Neural cell (in vitro differentiated cells): ENCODE results near the gene REPIN1. TPM values are rescaled to one million over a fixed set of nuclear protein-coding genes. Genes with fewer than 3 reads are reported as not detected.

Source experiments
- H2AFZ ChIP-seq: fragments of 200-600, 300-800 bp; sonication (generic), shearing (Covaris generic); 2 replicates; pipeline ENCODE4 v1.6.0; 2014; ENCODE audit warnings: low read depth, mild to moderate bottlenecking, antibody characterized with exemption, low read length, moderate library complexity
- H3F3A ChIP-seq: fragments of 200-600 bp; shearing (Covaris generic); 2 replicates; pipeline ENCODE4 v1.6.1; 2016; ENCODE audit warnings: mild to moderate bottlenecking, moderate library complexity, mixed read lengths, antibody characterized with exemption, low read length; ENCODE audit not compliant: insufficient read depth, poor library complexity, severe bottlenecking
- H3K27ac ChIP-seq: fragments of 200-600, 300-800 bp; sonication (generic), shearing (Covaris generic); 2 replicates; pipeline ENCODE4 v1.5.1; 2014; ENCODE audit warnings: mild to moderate bottlenecking, low read length, moderate library complexity
- H3K27me3 ChIP-seq: fragments of 300-800, 200-600 bp; sonication (generic), shearing (Covaris generic); 2 replicates; pipeline ENCODE4 v1.6.0; 2014; ENCODE audit warnings: mild to moderate bottlenecking, low read depth, low read length, moderate library complexity; ENCODE audit not compliant: insufficient read depth
- H3K36me3 ChIP-seq: fragments of 300-800, 200-600 bp; sonication (generic), shearing (Covaris generic); 2 replicates; pipeline ENCODE4 v1.5.1; 2014; ENCODE audit warnings: mild to moderate bottlenecking, antibody characterized with exemption, low read length, moderate library complexity; ENCODE audit not compliant: insufficient read depth
- H3K4me2 ChIP-seq: fragments of 300-800, 200-600 bp; sonication (generic), shearing (Covaris generic); 2 replicates; pipeline ENCODE4 v1.6.0; 2014; ENCODE audit warnings: mild to moderate bottlenecking, low read length
- H3K4me3 ChIP-seq: fragments of 300-800, 200-600 bp; sonication (generic), shearing (Covaris generic); 2 replicates; pipeline ENCODE4 v1.5.1; 2014; ENCODE audit warnings: mild to moderate bottlenecking, low read length, moderate library complexity
- H3K79me2 ChIP-seq: fragments of 200-600 bp; shearing (Covaris generic); replicated peaks from 2 replicates; pipeline ENCODE4 v1.6.0; 2014; ENCODE audit warnings: mild to moderate bottlenecking, low read length, moderate library complexity; ENCODE audit not compliant: insufficient read depth
- H3K9ac ChIP-seq: fragments of 300-800, 200-600 bp; sonication (generic), shearing (Covaris generic); 2 replicates; pipeline ENCODE4 v1.6.1; 2016; ENCODE audit warnings: mild to moderate bottlenecking, low read length, mixed read lengths
- H3K9me2 ChIP-seq: fragments of 200-600 bp; shearing (Covaris generic); 2 replicates; pipeline ENCODE4 v1.6.1; 2016; ENCODE audit warnings: mild to moderate bottlenecking, low read length, mixed read lengths; ENCODE audit not compliant: insufficient read depth
- H3K9me3 ChIP-seq: fragments of 200-600, 300-800 bp; sonication (generic), shearing (Covaris generic); 2 replicates; pipeline ENCODE4 v1.6.1; 2016; ENCODE audit warnings: mild to moderate bottlenecking, mixed run types, low read length, moderate library complexity, mixed read lengths
- H4K20me1 ChIP-seq: fragments of 200-600 bp; shearing (Covaris generic); 2 replicates; pipeline ENCODE4 v1.6.1; 2016; ENCODE audit warnings: mild to moderate bottlenecking, mixed run types; ENCODE audit not compliant: insufficient read depth
- EP300 ChIP-seq: fragments of 450-650 bp; conservative IDR thresholded peaks from 2 replicates; pipeline ENCODE4 v1.6.1; 2014; ENCODE audit warnings: antibody characterized with exemption, mild to moderate bottlenecking, moderate library complexity; ENCODE audit not compliant: poor library complexity, severe bottlenecking
- EZH2 ChIP-seq: fragments of 200-600, 300-800 bp; shearing (Covaris generic), sonication (generic); IDR thresholded peaks from 2 replicates; pipeline ENCODE4 v1.6.1; 2014; ENCODE audit warnings: antibody characterized with exemption, low read length, borderline replicate concordance, mild to moderate bottlenecking; ENCODE audit not compliant: insufficient read depth, poor library complexity, severe bottlenecking
- MXI1 ChIP-seq: fragments of 450-650 bp; conservative IDR thresholded peaks from 2 replicates; pipeline ENCODE4 v1.6.1; 2014; ENCODE audit warnings: antibody characterized with exemption, mild to moderate bottlenecking; ENCODE audit not compliant: poor library complexity, severe bottlenecking
- POLR2AphosphoS5 ChIP-seq: IDR thresholded peaks from 2 replicates; pipeline ENCODE4 v1.6.1; 2012
- RAD21 ChIP-seq: fragments of 450-650 bp; conservative IDR thresholded peaks from 2 replicates; pipeline ENCODE4 v1.6.1; 2014; ENCODE audit warnings: antibody characterized with exemption, mild to moderate bottlenecking, moderate library complexity
- SMC3 ChIP-seq: fragments of 450-650 bp; conservative IDR thresholded peaks from 2 replicates; pipeline ENCODE4 v1.6.1; 2014; ENCODE audit warnings: antibody characterized with exemption, mild to moderate bottlenecking, moderate library complexity; ENCODE audit not compliant: poor library complexity
- TAF1 ChIP-seq: IDR thresholded peaks from 2 replicates; pipeline ENCODE4 v1.6.1; 2012; ENCODE audit warnings: low read depth
- polyA plus RNA-seq: library from polyadenylated mRNA; depleted of rRNA; stranded (reverse); fragments of >200 nt; gene quantifications from 2 replicates; pipeline ENCODE4 v1.2.3, GENCODE V29; 2014
- TF ChIP-seq, protein P1 (sequence below): IDR thresholded peaks from 2 replicates; pipeline ENCODE4 v1.6.1; 2012; ENCODE audit warnings: borderline replicate concordance

REPIN1 gene
- polyA plus RNA-seq, 1 donor from 2014 or later, result 95.5 TPM

DNA sequence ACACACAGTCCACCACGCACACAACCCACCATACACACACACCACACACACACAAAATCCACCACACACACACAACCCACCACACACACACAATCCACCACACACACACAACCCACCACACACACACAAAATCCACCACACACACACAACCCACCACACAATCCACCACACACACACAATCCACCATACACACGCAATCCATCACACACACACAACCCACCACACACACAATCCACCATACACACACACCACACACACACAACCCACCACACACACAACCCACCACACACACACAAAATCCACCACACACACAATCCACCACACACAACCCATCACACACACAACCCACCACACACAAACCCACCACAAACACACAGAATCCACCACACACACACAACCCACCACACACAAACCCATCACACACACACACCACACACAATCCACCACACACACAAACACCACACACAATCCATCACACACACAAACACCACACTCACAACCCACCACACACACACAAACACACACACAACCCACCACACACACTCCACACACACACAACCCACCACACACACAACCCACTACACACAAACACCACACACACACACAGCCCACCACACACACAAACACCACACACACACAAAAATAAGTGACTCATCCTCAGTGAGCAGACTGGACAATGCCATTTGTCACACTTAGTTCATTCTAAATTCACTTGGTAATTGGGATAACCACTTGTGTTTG lies 8.8 kb upstream of the REPIN1 start:
- Histone ChIP-seq H3K9me3 (no peaks in the 10 kb centered on the region), H3K4me3 (no peak overlapping the region), H2AFZ (no peak overlapping the region), H3K79me2 (no peaks in the 10 kb centered on the region), H3K27ac (no peak overlapping the region), H3K4me2 (no peak overlapping the region), H4K20me1 (no peaks in the 10 kb centered on the region), H3F3A (no peaks in the 10 kb centered on the region), H3K36me3 (no peaks in the 10 kb centered on the region), H3K9ac (no peak overlapping the region), H3K9me2 (no peaks in the 10 kb centered on the region), H3K27me3 (no peaks in the 10 kb centered on the region)
- TF ChIP-seq EZH2 (no peak), EP300 (no peak), POLR2AphosphoS5 (no peak), RAD21 (no peak), SMC3 (no peak), MXI1 (no peak)
- TF ChIP-seq, protein P1, sequence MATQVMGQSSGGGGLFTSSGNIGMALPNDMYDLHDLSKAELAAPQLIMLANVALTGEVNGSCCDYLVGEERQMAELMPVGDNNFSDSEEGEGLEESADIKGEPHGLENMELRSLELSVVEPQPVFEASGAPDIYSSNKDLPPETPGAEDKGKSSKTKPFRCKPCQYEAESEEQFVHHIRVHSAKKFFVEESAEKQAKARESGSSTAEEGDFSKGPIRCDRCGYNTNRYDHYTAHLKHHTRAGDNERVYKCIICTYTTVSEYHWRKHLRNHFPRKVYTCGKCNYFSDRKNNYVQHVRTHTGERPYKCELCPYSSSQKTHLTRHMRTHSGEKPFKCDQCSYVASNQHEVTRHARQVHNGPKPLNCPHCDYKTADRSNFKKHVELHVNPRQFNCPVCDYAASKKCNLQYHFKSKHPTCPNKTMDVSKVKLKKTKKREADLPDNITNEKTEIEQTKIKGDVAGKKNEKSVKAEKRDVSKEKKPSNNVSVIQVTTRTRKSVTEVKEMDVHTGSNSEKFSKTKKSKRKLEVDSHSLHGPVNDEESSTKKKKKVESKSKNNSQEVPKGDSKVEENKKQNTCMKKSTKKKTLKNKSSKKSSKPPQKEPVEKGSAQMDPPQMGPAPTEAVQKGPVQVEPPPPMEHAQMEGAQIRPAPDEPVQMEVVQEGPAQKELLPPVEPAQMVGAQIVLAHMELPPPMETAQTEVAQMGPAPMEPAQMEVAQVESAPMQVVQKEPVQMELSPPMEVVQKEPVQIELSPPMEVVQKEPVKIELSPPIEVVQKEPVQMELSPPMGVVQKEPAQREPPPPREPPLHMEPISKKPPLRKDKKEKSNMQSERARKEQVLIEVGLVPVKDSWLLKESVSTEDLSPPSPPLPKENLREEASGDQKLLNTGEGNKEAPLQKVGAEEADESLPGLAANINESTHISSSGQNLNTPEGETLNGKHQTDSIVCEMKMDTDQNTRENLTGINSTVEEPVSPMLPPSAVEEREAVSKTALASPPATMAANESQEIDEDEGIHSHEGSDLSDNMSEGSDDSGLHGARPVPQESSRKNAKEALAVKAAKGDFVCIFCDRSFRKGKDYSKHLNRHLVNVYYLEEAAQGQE, result no peak

DNA sequence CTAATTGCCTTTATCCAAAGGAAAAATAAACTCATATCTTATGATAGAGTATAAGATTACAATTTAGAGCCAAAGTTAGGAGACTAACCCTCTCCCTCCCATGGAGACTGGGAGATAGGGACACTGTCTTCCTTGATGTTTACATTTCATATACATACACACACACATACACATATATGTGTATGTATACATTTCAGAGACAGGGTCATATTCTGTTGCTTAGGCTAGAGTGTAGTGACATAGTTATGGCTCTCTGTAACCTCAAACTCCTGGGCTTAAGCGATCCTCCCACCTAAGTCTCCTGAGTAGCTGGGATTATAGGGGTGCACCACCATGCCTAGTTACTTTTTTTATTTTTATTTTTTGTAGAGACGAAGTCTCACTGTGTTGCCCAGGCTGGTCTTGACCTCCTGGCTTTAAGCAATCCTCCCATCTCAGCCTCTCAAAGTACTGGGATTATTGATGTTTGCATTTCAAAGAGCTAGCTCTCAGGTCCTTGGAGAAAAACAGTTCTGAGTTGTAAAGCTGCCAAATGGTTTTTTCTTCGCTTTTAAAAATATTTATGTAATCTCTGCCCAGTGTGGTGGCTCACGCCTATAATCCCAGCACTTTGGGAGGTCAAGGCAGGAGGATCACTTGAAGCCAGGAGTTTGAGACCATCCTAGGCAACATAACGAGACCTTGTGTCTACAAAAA lies 8.1 kb upstream of the REPIN1 start:
- Histone ChIP-seq H3K36me3 (no peaks in the 10 kb centered on the region), H3K9me2 (no peaks in the 10 kb centered on the region), H3K79me2 (no peaks in the 10 kb centered on the region), H4K20me1 (no peaks in the 10 kb centered on the region), H2AFZ (no peak overlapping the region), H3K9ac (no peak overlapping the region), H3K27ac (no peak overlapping the region), H3K9me3 (no peaks in the 10 kb centered on the region), H3F3A (no peaks in the 10 kb centered on the region), H3K4me2 (no peak overlapping the region), H3K27me3 (no peaks in the 10 kb centered on the region), H3K4me3 (no peak overlapping the region)
- TF ChIP-seq POLR2AphosphoS5 (no peak), EZH2 (no peak), MXI1 (no peak), TAF1 (no peak), EP300 (no peak)
- TF ChIP-seq, protein P1, result no peak
